Lower leg skin (tissue), 4 donors: ENCODE data around the gene IL27RA. TPM values are rescaled to one million over a fixed set of nuclear protein-coding genes. Genes with fewer than 3 reads are reported as not detected.
"Not testable (repeated sequence)": the region's sequence is repeated elsewhere in the genome, so short reads cannot be mapped to it uniquely, and the experiment has no call there.

Experiments used
- DNase-seq, 2 donors: peaks; one replicate each; pipeline ENCODE4 v3.0.0-alpha.2; 2019; ENCODE audit warnings: low spot score in 2 of 2
- H3K4me3 ChIP-seq: fragments of 200-600 bp; sonication (generic); 2 replicates; pipeline ENCODE4 v1.5.1; 2017; ENCODE audit warnings: mild to moderate bottlenecking, low read depth; ENCODE audit not compliant: poor library complexity, severe bottlenecking
- POLR2A ChIP-seq, 2 donors: fragments of 450-650 bp; IDR thresholded peaks; one replicate each; pipeline ENCODE4 v1.6.1; 2016 to 2017; ENCODE audit warnings: antibody characterized with exemption in 2 of 2, mild to moderate bottlenecking in 1 of 2, moderate library complexity in 1 of 2
- WGBS, 2 donors: methylation state at CpG; one replicate each; pipeline ENCODE4 v1.1.5; 2018; 5-methylcytosine and 5-hydroxymethylcytosine counted together
- intact Hi-C: fragments of 100-400 bp; cut with DNase I; formaldehyde crosslinking; loops from one replicate; pipeline ENCODE4 v1.15.0; 2023; ENCODE audit warnings: low total_unique reads
- total RNA-seq, 4 donors: library from RNA; depleted of rRNA; stranded (reverse); fragments of >200 nt; gene quantifications; one replicate each; pipeline ENCODE4 v1.1.0, GENCODE V29; 2016
- TF ChIP-seq, protein P1 (sequence below), 3 donors: fragments of 450-650 bp; IDR thresholded peaks; one replicate each; pipeline ENCODE4 v1.5.1; 2016; ENCODE audit warnings: antibody characterized with exemption in 3 of 3, mild to moderate bottlenecking in 3 of 3, moderate library complexity in 2 of 3

Gene IL27RA
- total RNA-seq, 4 donors from 2014 or later, result 0.27 to 2.7 (median 2.0) TPM

DNA sequence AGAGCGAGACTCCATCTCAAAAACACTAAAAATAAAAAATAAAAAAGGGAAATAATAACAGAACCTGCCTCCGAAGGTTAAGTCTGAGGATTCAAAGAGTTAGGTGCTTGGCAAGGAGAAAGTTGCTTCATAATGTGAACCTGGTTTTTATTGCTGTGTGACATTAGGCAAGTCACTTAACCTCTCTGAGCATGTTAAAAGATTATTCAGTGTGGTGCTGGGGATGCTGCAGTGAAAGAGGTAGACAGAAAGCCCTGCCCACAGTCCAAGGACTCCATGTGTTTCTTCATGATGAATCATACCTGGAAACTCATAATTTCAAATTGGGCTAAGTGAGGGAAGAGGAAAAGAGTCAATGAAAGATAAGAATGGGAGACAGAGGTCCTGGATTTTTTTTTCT, 2.4 kb downstream of the IL27RA start:
- no peak for DNase-seq
- intact Hi-C loops, result no loop called here
- H3K4me3 ChIP-seq, result no peak overlapping the region
- WGBS, 2 donors, result 95 to 98% methylated on average over 2 of the region's 2 CpGs
- TF ChIP-seq, protein P1, sequence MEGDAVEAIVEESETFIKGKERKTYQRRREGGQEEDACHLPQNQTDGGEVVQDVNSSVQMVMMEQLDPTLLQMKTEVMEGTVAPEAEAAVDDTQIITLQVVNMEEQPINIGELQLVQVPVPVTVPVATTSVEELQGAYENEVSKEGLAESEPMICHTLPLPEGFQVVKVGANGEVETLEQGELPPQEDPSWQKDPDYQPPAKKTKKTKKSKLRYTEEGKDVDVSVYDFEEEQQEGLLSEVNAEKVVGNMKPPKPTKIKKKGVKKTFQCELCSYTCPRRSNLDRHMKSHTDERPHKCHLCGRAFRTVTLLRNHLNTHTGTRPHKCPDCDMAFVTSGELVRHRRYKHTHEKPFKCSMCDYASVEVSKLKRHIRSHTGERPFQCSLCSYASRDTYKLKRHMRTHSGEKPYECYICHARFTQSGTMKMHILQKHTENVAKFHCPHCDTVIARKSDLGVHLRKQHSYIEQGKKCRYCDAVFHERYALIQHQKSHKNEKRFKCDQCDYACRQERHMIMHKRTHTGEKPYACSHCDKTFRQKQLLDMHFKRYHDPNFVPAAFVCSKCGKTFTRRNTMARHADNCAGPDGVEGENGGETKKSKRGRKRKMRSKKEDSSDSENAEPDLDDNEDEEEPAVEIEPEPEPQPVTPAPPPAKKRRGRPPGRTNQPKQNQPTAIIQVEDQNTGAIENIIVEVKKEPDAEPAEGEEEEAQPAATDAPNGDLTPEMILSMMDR (IDR thresholded peaks at IDR 0.05), result no peak
- no peak for TF ChIP-seq POLR2A (IDR thresholded peaks at IDR 0.05)

DNA sequence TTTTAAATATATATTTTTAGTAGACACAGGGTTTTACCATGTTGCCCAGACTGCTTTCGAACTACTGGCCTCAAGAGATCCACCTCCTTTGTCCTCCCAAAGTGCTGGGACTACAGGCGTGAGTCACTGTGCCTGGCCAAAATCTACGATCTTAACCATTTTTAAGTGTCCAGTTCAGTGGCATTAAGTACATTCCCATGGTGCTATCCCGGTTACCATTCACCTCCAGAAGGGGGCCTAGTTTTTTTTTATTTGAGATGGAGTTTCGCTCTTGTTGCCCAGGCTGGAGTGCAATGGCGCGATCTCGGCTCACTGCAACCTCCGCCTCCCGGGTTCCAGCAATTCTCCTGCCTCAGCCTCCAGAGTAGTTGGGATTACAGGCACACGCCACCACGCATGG, 3.6 kb downstream of the IL27RA start:
- DNase-seq, H3K4me3 ChIP-seq, intact Hi-C loops: not testable (repeated sequence)
- WGBS, 2 donors, result 87 to 91% methylated on average over 12 of the region's 12 CpGs

- no peak overlapping the region for H3K4me3 ChIP-seq
- TF ChIP-seq POLR2A (IDR thresholded peaks at IDR 0.05), result no peak
- TF ChIP-seq, protein P1 (IDR thresholded peaks at IDR 0.05), result no peak
- DNase-seq, result no peak
- WGBS, 2 donors, result 65 to 79% methylated on average over 7 of the region's 7 CpGs
- intact Hi-C loops, result no loop called here
Measured at GRCh38 chr19:14035706-14036105, 4.1 kb downstream of the IL27RA start.

- intact Hi-C loops, result no loop called here
- WGBS, 2 donors, result 92 to 94% methylated on average over 6 to 7 of the region's 7 CpGs
- TF ChIP-seq, protein P1 (IDR thresholded peaks at IDR 0.05), result no peak
- no peak for TF ChIP-seq POLR2A (IDR thresholded peaks at IDR 0.05)
- no peak for DNase-seq
- H3K4me3 ChIP-seq, result no peak overlapping the region
Measured at GRCh38 chr19:14039181-14039580, 7.6 kb downstream of the IL27RA start.

DNA sequence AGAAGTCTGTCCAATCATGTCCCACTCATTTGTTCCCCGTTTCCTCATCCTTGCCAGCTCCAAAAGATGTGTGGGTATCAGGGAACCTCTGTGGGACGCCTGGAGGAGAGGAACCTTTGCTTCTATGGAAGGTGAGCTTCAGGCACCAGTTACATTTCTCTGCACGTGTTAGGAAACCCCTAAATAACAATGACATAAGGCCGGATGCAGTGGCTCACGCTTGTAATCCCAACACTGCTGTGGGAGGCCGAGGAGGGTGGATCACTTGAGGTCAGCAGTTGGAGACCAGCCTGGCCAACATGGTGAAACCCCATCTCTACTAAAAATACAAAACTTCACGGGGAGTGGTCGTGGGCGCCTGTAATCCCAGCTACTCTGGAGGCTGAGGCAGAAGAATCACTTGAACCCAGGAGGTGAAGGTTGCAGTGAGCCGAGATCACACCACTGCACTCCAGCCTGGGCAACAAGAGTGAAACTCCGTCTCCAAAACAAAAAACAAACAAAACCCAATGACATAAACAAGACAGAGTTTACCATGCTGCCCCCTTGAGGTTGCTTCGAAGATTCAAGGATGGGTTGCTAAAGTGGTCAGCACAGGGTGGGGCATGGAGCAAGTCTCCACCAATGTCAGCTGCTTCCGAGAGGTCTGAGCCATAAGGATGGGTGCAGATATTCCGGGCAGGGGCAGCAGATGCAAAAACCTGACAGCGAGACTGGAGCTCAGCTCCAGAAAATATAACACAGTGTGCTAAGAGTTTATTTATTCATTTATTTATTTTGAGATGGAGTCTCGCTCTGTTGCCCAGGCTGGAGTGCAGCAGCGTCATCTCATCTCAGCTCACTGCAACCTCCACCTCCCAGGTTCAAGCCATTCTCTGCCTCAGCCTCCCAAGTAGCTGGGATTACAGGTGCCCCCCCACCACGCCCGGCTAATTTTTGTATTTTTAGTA, 11.4 kb downstream of the IL27RA start:
- peak in 1 of 2 donors; percentile 32 for DNase-seq
- TF ChIP-seq, protein P1 (IDR thresholded peaks at IDR 0.05), result peak in 1 of 3 donors; percentile 38
- 59 to 64% methylated on average over 19 of the region's 19 CpGs for WGBS, 2 donors
- H3K4me3 ChIP-seq, intact Hi-C loops: not testable (repeated sequence)

GRCh38 chr19:14047866-14048265, 16.3 kb downstream of the IL27RA start:
- intact Hi-C loops, H3K4me3 ChIP-seq, DNase-seq: not testable (repeated sequence)
- 93 to 94% methylated on average over 10 of the region's 10 CpGs for WGBS, 2 donors
